Chondrocyte (in vitro differentiated cells): Measurements from ENCODE around the gene TMEM183A. TPM values are rescaled to one million over a fixed set of nuclear protein-coding genes. Genes with fewer than 3 reads are reported as not detected.
"Not testable (repeated sequence)": the region's sequence is repeated elsewhere in the genome, so short reads cannot be mapped to it uniquely, and the experiment has no call there.

Experiments used
- DNase-seq: peaks from one replicate; pipeline ENCODE4 v3.0.0; 2021; ENCODE audit warnings: mixed read lengths, low spot score
- H3K27ac Mint-ChIP-seq: one replicate; pipeline ENCODE4 v1.8.0; 2021; ENCODE audit warnings: mild to moderate bottlenecking, moderate library complexity, mixed read lengths; ENCODE audit not compliant: unreplicated experiment
- H3K27me3 Mint-ChIP-seq: 2 replicates; pipeline ENCODE4 v1.8.0; 2021; ENCODE audit warnings: low read depth, mixed read lengths
- H3K36me3 Mint-ChIP-seq: 2 replicates; pipeline ENCODE4 v1.8.0; 2021; ENCODE audit warnings: low read depth, mixed read lengths
- H3K4me1 Mint-ChIP-seq: 2 replicates; pipeline ENCODE4 v1.8.0; 2021; ENCODE audit warnings: low read depth, mild to moderate bottlenecking, mixed read lengths
- H3K4me3 Mint-ChIP-seq: one replicate; pipeline ENCODE4 v1.8.0; 2021; ENCODE audit warnings: mild to moderate bottlenecking, moderate library complexity, mixed read lengths; ENCODE audit not compliant: unreplicated experiment
- H3K9me3 Mint-ChIP-seq: 2 replicates; pipeline ENCODE4 v1.8.0; 2021; ENCODE audit warnings: low read depth, mixed read lengths
- CTCF ChIP-seq: fragments of 200-600 bp; sonication (generic); IDR thresholded peaks from 2 replicates; pipeline ENCODE4 v1.5.0; 2021; ENCODE audit warnings: antibody characterized with exemption, mild to moderate bottlenecking, moderate library complexity
- total RNA-seq: library from RNA; stranded (reverse); gene quantifications from 3 replicates; pipeline ENCODE4 v1.2.1, GENCODE V29; 2021

Gene TMEM183A
- total RNA-seq, 1 donor from 2014 or later, result 51.4 TPM

GRCh38 chr1:203011582-203011981, 4.4 kb downstream of the TMEM183A start:
- DNase-seq, result no peak
- H3K9me3 Mint-ChIP-seq, result no peaks in the 10 kb centered on the region
- no peaks in the 10 kb centered on the region for H3K27me3 Mint-ChIP-seq
- no peak overlapping the region for H3K4me3 Mint-ChIP-seq
- peaks cover 28% of the 10 kb centered on the region for H3K36me3 Mint-ChIP-seq
- TF ChIP-seq CTCF, result no peak
- peaks cover 21% of the 10 kb centered on the region for H3K4me1 Mint-ChIP-seq
- no peak overlapping the region for H3K27ac Mint-ChIP-seq

- peaks cover 49% of the 10 kb centered on the region for H3K36me3 Mint-ChIP-seq
- no peaks in the 10 kb centered on the region for H3K4me1 Mint-ChIP-seq
- H3K9me3 Mint-ChIP-seq, result no peaks in the 10 kb centered on the region
- H3K27ac Mint-ChIP-seq, result no peak overlapping the region
- TF ChIP-seq CTCF, result no peak
- no peak overlapping the region for H3K4me3 Mint-ChIP-seq
- no peak for DNase-seq
- no peaks in the 10 kb centered on the region for H3K27me3 Mint-ChIP-seq
Observed at GRCh38 chr1:203017061-203017460, 9.9 kb downstream of the TMEM183A start.

- Mint-ChIP-seq H3K27ac (no peak overlapping the region), H3K27me3 (no peaks in the 10 kb centered on the region), H3K9me3 (no peaks in the 10 kb centered on the region), H3K4me3 (no peak overlapping the region), H3K36me3 (peaks cover 50% of the 10 kb centered on the region), H3K4me1 (no peaks in the 10 kb centered on the region)
- no peak for DNase-seq
- TF ChIP-seq CTCF, result no peak
Observed at GRCh38 chr1:203017692-203018091, 10.5 kb downstream of the TMEM183A start.

- peaks cover 14% of the 10 kb centered on the region for H3K4me1 Mint-ChIP-seq
- not testable (repeated sequence) for H3K27ac Mint-ChIP-seq, H3K4me3 Mint-ChIP-seq, H3K27me3 Mint-ChIP-seq, DNase-seq, H3K9me3 Mint-ChIP-seq
- TF ChIP-seq CTCF, result peak; percentile 35
- peaks cover 28% of the 10 kb centered on the region for H3K36me3 Mint-ChIP-seq
Observed at GRCh38 chr1:203022855-203023254, 15.7 kb downstream of the TMEM183A start.

- H3K4me1 Mint-ChIP-seq, result peaks cover 21% of the 10 kb centered on the region
- no peaks in the 10 kb centered on the region for H3K9me3 Mint-ChIP-seq
- TF ChIP-seq CTCF, result no peak
- no peaks in the 10 kb centered on the region for H3K27me3 Mint-ChIP-seq
- H3K27ac Mint-ChIP-seq, result peak overlapping the region; percentile 72
- H3K36me3 Mint-ChIP-seq, result peaks cover 16% of the 10 kb centered on the region
- H3K4me3 Mint-ChIP-seq, result peak overlapping the region; percentile 54
- DNase-seq, result no peak
Observed at GRCh38 chr1:203025686-203026030, 18.5 kb downstream of the TMEM183A start.
